Left colon (tissue), 2 donors: Measurements from ENCODE around the gene WNT7A. TPM values are rescaled to one million over a fixed set of nuclear protein-coding genes. Genes with fewer than 3 reads are reported as not detected.
"Not testable (repeated sequence)": the region's sequence is repeated elsewhere in the genome, so short reads cannot be mapped to it uniquely, and the experiment has no call there.

Source experiments
- ATAC-seq: fragments of 200-7000 bp; cut with Tn5 transposase; one replicate; pipeline ENCODE4 v1.9.1; 2020; ENCODE audit warnings: mild to moderate bottlenecking, moderate library complexity
- DNase-seq, 2 donors: peaks; one replicate each; pipeline ENCODE4 v3.0.0-alpha.2; 2020
- intact Hi-C, 2 donors: fragments of 100-400 bp; cut with DNase I in 1 of 2; cut with micrococcal nuclease in 1 of 2; formaldehyde crosslinking; loops; one replicate each; pipeline versions ENCODE4 v1.11.2 to v1.14.0; 2022; cut with DNase I, micrococcal nuclease
- long read RNA-seq: library from polyadenylated mRNA; unstranded; transcript quantifications from one replicate; pipeline ENCODE4 v2.0.0, GENCODE V29; 2021
- total RNA-seq, 2 donors: library from RNA; stranded (reverse); fragmentation: NEBNext Ultra II Directional; extraction: Animal tissue kit (Norgen Biotek cat#: 25700); gene quantifications; one replicate each; pipeline ENCODE4 v1.2.1, GENCODE V29; 2021
- donor health status: DM: no; HTN: no; CAD: no.
- donor health status: DM: yes; HTN: yes; CAD: no.

Gene WNT7A
- total RNA-seq: not detected
- long read RNA-seq: 0 reads

GRCh38 chr3:13879946-13880810 is at the start of gene WNT7A:
Gene WNT7A, minus strand, starts transcription at chr3:13880071. Its CDS starts 255 bp downstream, at chr3:13879816.
- intact Hi-C loops: no loop called here
- DNase-seq (peak in 1 of 2 donors; percentile 11), ATAC-seq (peak; percentile 58)

- intact Hi-C loops, DNase-seq, ATAC-seq: not testable (repeated sequence)
These were observed 48.9 kb upstream of the WNT7A start for GRCh38 chr3:13928741-13929140.

GRCh38 chr3:13927295-13927694 is 47.4 kb upstream of the WNT7A start:
- no peak for ATAC-seq
- no peak for DNase-seq
- intact Hi-C loops: no loop called here

GRCh38 chr3:13916375-13916774 is 36.5 kb upstream of the WNT7A start:
- no peak for ATAC-seq
- DNase-seq: no peak

GRCh38 chr3:13902648-13903238 is 22.9 kb upstream of the WNT7A start:
- ATAC-seq (no peak), DNase-seq (no peak)
- intact Hi-C loops: no loop called here

More at GRCh38 chr3:13916375-13916774, 36.5 kb upstream of the WNT7A start:
- intact Hi-C loops: no loop called here

- ATAC-seq: no peak
- DNase-seq: no peak
- intact Hi-C loops: no loop called here
These were observed 22.2 kb upstream of the WNT7A start for GRCh38 chr3:13901935-13902584.

- ATAC-seq: no peak
- intact Hi-C loops: loop anchor here in 1 of 2 donors (10.0 kb wide), 3 partner anchors 226 to 566 kb away; partner anchors contain the start of genes CHCHD4, LSM3, TMEM43 and XPC
- no peak for DNase-seq
These were observed 18.5 kb upstream of the WNT7A start for GRCh38 chr3:13898346-13898745.

GRCh38 chr3:13896473-13897154 is 16.7 kb upstream of the WNT7A start:
- intact Hi-C loops: loop anchor here in 1 of 2 donors (10.0 kb wide), 3 partner anchors 228 to 568 kb away; partner anchors contain the start of genes CHCHD4, LSM3, TMEM43 and XPC
- DNase-seq (peak in 1 of 2 donors; percentile 54), ATAC-seq (peak; percentile 76)

- ATAC-seq (peak; percentile 98), DNase-seq (peak; percentile 95 to 97)
- intact Hi-C loops: loop anchor here in 1 of 2 donors (10.0 kb wide), 3 partner anchors 229 to 569 kb away; partner anchors contain the start of genes CHCHD4, LSM3, TMEM43 and XPC
These were observed 15.6 kb upstream of the WNT7A start for GRCh38 chr3:13895155-13896105.

GRCh38 chr3:13894807-13895154 is 14.9 kb upstream of the WNT7A start:
- no peak for ATAC-seq
- peak in 1 of 2 donors; percentile 13 for DNase-seq
- intact Hi-C loops: loop anchor here in 1 of 2 donors (10.0 kb wide), 3 partner anchors 230 to 570 kb away; partner anchors contain the start of genes CHCHD4, LSM3, TMEM43 and XPC

GRCh38 chr3:13894096-13894806 is 14.4 kb upstream of the WNT7A start:
- intact Hi-C loops: loop anchor here in 1 of 2 donors (10.0 kb wide), 3 partner anchors 231 to 571 kb away; partner anchors contain the start of genes CHCHD4, LSM3, TMEM43 and XPC
- no peak for ATAC-seq
- no peak for DNase-seq

GRCh38 chr3:13892304-13892703 is 12.4 kb upstream of the WNT7A start:
- no peak for DNase-seq
- intact Hi-C loops: loop anchor here in 1 of 2 donors (10.0 kb wide), 3 partner anchors 232 to 572 kb away; partner anchors contain the start of genes CHCHD4, LSM3, TMEM43 and XPC
- no peak for ATAC-seq

GRCh38 chr3:13891492-13892073 is 11.7 kb upstream of the WNT7A start:
- no peak for ATAC-seq
- no peak for DNase-seq
- intact Hi-C loops: loop anchor here in 1 of 2 donors (10.0 kb wide), 3 partner anchors 233 to 573 kb away; partner anchors contain the start of genes CHCHD4, LSM3, TMEM43 and XPC

- ATAC-seq: no peak
- intact Hi-C loops: loop anchor here in 1 of 2 donors (10.0 kb wide), 3 partner anchors 234 to 574 kb away; partner anchors contain the start of genes CHCHD4, LSM3, TMEM43 and XPC
- no peak for DNase-seq
These were observed 11.1 kb upstream of the WNT7A start for GRCh38 chr3:13891017-13891392.

GRCh38 chr3:13890377-13891016 is 10.6 kb upstream of the WNT7A start:
- ATAC-seq: no peak
- intact Hi-C loops: loop anchor here in 1 of 2 donors (10.0 kb wide), 3 partner anchors 234 to 574 kb away; partner anchors contain the start of genes CHCHD4, LSM3, TMEM43 and XPC
- peak in 1 of 2 donors; percentile 21 for DNase-seq

- intact Hi-C loops: no loop called here
These were observed 8.7 kb upstream of the WNT7A start for GRCh38 chr3:13888576-13888975.

More at GRCh38 chr3:13888576-13888975, 8.7 kb upstream of the WNT7A start:
- DNase-seq: no peak
- ATAC-seq: no peak
